NCI-H146 (cell line): ENCODE data around the gene KCTD16.

ENCODE experiments used
- DNase-seq: peaks from one replicate; lab custom pipeline; 2025; lab: John Stamatoyannopoulos, UW

The KCTD16 gene

DNA sequence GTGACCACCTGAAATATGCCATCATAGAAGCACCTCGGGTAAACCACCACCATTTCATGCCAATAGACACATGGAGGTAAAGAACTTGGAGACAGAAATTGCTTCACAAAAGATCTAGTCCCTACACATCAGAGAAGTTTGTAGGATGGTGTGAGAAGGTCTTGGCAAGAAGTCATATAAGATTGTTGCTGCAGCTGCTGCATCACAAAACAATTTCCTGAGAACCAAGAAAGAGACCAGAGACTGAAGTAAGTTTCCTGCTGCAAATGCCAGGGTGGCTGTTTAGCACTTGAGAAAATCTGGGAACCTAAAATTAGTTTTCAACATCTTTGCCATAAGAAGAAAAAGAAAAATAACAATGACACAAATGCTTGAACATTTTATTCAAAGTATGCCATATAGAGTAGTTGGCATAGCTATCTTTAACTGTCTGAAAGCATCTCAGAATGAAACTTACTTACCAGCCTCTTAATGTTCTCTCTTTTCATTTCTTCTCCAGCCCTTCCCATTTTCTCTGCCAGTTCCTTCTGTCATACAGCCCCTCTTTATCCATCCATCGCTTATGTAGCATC lies 114.3 kb downstream of the KCTD16 start:
- DNase-seq, result no peak

DNA sequence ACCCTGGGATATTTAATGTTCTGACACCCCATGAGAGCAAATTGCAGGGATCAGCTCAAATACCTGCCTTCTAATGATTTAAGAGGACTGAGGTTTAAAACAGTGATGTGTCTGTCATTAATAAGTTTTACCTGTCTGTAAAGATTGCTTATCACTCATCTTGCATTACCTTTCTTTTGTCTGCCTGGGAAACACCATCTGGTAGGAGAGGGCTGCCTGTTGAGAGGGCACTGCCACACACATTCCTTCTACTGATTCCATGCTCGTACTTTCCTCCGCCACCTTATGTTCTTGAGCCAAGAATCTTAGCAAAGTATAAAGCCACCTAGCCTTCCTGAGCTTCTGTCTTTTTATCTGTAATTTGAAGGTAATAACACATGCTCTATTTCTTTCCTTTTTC lies 118.6 kb downstream of the KCTD16 start:
- DNase-seq, result no peak

DNA sequence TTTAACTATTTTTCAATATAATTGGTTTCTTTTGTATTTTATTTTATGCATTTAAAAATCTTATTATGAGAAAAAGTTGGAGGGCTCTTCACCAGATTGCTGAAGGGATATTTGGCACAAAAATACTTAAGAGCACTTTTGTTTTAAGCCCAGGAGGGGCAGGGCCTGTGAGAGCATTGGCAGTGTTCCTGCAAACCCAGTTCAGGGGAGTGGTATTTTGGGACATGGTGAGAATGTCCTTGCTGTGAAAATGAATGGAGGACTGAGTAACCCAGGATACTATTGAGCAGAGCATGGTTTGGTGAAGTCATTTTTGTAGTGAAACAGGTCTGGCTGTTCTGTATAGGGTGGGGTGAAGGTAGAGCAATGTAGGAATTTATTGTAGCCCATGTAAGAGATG lies 121.4 kb downstream of the KCTD16 start:
- no peak for DNase-seq

DNA sequence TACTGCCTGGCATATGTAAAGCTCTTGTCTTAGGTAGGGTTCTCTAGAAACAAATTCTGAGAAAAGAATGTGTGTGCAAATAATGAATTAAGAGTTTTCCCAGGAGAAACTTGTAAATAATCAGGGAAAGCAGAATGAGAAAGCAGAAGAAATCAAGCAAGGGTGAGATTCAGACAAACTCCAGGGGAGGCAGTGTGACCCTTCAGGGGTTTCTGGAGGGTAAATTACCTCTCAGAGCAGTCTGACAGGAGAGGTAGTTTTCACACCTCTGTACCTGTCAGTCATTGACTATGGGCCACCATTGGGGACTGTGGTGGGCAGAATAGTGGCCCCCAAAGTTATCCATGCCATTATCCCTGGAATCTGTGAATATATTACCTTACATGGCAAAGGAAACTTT lies 124.6 kb downstream of the KCTD16 start:
- DNase-seq, result no peak

DNA sequence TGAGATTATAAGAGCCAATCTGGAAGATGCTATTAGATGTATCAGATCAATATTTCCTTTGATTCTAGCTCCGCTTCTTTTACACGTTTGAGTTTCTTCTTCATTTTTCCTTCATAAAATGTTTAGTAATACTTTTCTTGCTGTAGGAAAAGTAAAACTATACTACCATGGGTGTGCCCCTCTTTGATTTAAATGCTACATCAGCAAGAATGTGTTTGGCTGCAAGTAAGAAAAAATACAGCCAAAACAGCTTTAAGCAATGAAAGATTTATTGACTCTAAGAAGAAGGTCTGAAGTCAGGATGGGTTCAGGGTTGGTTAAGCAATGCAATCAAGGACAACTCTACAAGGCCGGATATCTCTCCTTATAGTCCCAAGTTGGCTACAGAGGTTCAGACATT lies 126.4 kb downstream of the KCTD16 start:
- no peak for DNase-seq

DNA sequence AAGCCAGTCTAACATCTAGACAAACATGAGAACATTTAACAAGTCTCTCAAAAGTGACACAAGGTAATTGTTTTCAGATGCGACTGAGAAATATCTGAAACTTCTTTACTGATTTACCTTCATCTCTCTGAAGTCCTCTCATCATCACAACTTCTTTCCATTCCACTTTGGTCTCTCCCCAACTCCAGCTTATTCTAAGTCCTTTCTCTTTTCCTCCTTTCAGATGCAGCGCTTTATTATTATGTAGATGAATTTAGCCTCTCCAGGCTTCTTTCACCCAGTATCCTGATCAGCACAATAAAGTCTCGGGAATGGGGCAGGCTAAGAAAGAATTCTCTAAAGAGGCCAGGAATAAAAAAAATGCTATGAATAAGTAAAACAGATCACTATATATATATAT lies 128.0 kb downstream of the KCTD16 start:
- DNase-seq, result no peak

DNA sequence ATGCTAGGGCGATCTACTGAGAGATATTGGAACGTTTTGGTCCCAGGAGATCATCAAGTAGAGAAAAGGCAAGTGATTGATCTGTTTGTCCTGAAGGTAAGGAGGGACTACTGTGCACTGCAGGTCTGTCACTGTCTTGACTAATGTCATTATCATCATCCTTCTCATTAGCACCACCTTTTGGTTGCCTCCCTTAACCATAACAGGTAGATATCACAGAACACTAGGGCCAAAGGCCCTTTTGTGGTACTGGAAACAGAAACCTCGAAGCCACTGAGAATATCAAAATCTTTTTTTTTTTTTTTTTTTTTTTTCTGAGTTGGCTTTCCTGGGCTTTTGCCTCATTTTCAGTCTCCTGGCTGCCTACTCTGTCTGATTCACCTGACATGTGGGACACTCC lies 134.0 kb downstream of the KCTD16 start:
- DNase-seq, result peak; percentile 37

DNA sequence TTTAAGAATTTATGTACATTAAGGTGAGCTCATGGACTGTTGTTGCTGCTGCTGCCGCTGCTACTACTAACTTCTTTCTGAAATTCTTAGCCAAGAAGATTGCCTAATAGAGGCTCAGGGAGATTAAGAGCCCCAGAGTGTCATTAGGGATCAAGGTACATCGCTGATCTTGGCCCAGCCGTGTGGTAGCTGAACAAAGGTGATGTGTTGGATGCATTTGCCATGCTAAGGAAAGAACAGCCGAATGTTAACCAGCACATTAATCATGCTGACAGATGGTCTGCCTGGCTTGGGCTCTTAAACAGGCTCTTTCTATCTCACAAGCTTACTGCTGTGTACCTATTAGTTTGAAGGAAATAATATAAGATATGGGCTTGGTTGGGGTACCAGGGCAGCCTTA lies 137.1 kb downstream of the KCTD16 start:
- DNase-seq, result peak; percentile 25

DNA sequence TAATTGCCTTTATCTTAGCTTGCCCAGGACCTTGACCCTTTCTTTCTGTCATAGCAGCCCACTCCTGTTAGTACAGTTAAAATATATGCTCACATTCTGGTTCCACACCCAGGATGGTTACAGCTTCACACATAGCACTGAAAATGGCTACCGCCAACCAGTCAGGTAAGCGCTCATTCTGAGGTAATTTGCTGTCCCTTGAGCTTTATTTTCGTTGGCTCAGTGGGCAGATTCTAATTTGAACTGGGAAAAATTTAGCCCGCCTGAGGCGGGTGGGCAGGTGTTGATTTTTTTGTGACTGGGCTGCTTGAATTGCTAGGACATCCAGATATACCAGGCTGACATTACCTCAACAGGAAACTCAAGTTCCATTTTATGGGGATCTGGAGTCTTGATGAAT lies 137.5 kb downstream of the KCTD16 start:
- DNase-seq, result peak; percentile 22

DNA sequence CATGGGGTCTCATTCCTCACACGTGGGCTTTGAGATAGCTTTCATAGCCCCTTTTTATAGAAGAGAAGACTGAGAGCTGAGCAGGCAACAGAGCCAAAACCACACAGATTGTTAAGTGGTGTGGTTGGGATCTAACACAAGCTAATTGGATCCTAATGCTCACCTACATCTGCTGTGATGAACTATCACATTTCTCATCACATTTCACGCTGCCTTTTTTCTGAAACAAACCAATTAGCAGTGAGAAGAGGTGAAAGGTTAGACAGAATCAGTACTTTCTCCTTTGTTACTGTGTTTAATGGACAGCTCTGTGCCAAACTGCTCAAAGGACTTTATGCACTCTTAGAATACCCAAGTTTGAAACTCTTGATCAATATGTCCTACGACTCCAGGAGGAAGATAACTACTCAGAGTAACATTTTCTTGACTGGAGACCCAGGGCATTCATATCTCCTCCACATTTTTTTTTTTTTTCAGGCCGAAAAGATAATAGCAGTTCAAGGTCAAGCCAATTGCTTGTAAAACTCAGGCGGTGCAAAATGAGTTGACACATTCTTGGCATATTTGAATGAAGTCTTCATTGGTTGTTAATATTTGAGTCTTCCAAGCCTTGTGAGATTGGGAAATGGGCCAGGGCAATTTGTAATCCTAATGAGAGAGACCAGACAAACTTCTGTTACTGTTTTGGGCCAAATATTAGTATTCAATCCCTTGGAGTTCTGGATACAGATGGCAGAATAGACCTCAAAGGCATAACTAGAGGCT lies 138.4 kb downstream of the KCTD16 start:
- peak; percentile 56 for DNase-seq

DNA sequence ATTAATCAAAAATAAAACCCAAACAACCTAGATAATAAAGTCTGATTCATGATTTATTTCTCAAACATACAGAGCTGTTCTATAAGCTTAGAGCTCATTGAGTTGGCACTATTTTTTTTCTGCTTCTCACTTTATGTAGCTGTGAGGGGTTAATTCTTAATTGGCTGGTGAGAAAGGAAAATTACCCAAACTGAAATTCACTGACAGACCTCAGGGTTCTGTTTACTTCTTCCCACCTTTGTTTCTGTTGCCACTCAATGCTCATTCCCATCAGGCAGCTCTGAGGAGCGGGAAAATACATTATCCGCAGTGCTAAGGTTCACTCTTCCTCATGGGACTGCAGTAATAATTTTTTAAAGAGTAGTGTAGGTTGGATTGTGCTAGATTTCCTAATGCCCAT lies 139.9 kb downstream of the KCTD16 start:
- DNase-seq, result no peak

DNA sequence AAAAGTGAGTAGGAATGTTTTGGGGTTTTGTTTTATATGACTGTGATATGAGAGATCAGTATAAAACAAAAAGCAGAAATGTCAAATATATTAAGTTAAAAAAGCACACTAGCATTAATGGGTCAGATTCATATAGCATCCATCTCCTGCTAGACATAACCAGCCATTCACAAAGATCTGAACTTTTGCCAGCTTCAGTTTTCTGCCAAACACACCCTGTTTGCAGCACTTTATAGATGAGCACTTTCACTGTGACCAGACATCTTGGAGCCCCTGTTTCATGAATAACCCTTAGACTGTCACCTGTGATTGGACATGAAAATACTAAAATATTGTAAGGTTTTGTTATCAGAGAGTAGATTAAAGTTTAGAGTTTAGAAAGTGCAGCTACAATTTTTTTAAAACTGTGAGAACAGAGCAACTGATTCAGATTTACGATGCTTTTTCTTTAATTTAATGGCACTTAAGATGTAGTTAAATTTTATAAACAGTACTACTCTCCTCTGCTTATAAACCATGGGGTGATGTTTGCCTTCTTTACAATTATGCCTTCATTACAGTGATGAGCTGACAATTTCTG lies 142.6 kb downstream of the KCTD16 start:
- no peak for DNase-seq

DNA sequence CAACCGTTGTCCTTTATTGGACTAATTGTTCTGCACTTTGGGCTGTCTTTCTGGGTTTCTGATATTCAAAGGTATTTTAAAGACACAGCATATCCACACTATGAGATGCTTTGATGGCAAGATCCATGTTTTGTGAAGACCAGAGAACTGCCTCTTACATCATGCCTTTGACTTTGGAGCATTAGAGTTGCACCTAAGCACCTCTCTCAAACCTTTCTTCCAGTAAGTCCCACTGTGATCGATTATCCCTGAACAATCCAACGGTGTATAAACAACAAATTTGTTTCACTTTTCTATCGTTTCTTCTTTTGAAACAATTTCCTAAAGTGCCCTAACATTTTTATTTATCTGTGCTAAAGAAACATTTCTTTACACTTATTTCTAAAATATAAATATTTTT lies 144.4 kb downstream of the KCTD16 start:
- DNase-seq, result peak; percentile 20

DNA sequence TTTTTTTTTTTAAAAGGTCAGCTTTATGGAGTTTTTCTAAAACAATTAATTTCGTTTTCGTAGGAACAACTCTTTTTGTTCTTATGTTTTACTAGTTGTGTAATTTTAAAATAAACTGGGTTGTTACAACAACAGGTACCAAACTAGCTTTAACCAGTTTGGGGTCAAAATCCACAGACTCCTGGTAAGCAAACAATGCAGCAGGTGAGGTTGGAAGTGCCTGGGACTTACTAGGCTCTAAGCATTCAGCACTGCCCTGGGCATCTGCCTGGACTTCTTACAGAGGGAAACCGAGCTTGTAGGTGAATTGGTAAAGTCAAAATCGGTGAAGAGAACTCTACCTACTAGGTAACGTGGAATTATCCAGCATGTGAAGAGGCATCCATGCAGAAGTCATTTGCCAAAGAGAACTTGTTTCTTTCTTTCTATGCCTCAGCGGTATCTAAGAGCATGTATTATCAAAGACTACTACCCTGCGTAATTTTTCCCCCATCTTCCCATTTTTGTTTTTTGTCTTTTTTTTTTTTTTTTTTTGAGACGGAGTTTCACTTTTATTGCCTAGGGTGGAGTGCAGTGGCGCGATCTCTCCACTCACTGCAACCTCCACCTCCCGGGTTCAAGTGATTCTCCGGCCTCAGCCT lies 145.4 kb downstream of the KCTD16 start:
- peak; percentile 87 for DNase-seq

DNA sequence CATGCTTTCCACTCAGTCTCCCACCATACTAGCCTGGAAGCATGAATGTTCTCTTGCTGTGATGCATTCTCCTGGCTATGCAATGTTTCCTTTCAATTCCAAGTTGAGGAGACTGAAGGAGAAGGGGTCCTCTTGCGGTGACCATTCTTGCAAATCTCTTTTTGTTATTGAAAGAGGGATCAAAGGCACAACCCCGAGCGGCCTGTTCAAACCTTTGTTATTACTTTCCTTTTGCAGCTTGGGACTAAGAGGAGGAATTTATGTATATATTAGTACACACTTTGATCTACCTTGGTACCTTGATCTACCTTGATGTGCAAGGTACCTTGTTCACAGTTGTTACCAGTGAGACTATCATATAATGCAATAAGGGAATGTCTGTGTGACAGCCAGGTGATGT lies 147.3 kb downstream of the KCTD16 start:
- no peak for DNase-seq

DNA sequence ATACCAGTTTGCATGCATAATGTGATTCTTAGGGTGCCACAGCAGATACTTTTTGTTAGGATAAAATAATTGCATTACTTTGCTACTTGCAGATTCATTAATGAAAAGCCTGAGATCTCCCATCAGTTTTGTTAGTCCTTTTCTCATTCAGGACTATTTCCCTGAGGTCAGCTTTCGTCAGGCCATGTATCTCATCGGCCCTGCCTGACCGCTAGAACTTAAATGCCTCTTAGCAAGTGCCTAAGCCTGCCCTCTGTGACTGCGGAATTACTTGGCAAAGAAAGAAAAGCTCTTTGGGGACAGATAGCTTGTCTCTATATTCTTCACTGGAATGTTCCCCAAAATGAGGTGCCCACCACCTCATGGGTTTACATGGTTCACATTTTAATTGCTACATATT lies 147.8 kb downstream of the KCTD16 start:
- no peak for DNase-seq

DNA sequence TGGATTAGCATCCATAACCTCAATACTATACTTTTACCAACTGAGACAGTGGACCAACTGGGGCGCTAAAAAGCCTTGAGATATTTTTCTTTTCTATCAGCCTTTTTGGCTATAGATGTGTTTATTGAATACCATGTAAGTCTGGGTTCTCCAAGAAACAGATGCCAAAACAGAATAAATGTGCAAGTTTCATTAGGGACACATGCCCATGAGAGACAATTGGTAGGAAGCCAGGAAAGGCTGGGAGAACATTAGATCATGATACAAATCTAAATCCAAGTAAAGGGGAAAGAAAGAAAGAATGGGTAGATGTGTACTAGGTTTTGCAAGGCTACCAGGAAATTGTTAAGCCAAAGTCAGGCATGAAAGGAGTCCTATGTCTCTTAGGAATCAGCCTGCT lies 152.5 kb downstream of the KCTD16 start:
- no peak for DNase-seq

DNA sequence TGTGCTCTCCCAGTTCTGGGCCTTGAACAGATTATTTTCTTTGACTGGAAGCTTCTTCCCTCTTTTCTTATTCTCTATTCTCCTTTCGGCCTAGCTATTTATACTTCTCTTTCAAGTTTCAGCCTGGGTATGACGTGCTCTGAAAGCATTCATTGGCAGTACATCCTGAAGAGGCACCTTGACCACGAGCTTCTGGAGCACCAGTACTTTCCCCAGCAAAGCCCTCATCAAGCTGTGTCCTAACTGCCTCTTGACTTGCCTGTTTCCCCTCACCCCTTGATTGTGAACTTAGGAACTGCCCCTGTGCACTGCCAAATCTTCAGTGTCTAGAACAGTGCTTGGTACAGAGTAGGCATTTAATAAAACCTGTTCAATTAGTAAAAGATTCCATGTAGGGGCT lies 154.9 kb downstream of the KCTD16 start:
- DNase-seq, result no peak

DNA sequence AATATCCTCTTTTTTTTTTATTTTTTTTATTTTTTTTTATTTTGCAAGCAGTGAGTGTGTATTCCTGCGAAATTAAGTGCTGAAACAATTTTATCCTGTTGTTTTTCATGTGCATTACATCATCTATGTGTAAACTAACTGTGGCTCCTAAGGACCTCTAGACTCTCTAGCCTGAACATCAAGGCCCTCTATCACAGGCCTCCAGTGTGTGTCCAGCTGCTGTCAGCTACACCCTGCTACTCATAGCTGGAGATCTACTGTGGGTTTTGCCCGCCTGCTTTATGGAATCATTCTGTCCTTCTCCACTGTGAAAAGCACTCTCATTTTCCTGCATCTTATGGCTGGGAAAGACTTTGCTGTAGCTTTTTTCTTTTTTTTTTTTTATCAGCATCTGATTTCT lies 157.8 kb downstream of the KCTD16 start:
- peak; percentile 73 for DNase-seq

DNA sequence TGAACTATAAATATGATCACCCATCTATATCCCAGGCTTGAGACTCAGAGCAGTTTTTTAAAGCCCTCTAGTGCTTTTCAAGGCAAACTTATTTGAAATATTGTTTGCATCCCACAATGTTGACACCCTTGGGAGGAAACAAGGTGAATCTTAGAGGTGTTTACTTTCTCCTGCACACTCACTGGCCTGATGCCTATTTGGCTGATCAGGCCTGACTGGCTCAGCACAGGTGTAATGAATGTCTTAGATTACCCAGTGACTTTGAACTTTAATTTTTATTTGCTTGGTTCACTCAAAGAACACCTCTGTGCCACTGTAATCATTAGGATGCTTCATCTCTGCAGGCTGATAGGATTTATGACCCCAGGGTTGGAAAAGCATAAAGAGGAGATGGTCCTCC lies 158.3 kb downstream of the KCTD16 start:
- peak; percentile 27 for DNase-seq

DNA sequence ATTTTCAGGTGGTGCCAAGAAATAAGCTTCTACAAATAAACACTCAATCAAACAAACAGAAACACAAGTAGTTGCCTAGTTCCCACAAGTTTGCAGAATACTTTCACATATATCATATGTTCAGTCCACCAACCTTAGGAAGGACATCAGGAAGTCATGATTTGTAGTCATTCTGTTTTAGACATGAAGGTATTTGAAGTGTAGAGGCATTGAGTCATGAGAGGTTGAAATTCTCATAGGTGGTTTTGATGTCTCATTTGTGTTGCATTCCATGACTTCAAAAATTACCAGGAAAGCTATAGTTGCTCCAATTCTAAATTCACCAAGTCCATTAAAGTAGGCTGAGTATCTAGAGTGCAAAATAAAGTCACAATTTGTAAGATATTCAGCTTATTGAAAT lies 159.0 kb downstream of the KCTD16 start:
- no peak for DNase-seq

DNA sequence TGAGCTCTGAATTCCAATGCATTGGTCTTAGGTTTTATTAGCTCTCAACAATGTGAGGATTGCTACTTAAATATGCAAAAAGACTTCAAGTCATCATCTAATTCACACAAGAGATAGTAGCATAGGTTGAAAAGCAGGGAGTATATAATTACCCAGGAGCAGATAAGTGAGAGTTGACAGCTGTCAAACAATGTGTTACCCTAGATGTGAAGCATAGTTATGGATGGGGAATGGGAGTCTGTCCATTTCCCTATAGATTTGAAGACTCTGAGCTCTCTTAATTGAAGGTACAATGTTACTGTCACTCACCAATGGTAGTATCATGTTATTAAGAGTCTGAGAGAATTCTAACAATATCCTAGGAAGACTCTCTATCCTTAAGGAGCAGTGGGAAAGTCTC lies 160.7 kb downstream of the KCTD16 start:
- DNase-seq, result no peak

DNA sequence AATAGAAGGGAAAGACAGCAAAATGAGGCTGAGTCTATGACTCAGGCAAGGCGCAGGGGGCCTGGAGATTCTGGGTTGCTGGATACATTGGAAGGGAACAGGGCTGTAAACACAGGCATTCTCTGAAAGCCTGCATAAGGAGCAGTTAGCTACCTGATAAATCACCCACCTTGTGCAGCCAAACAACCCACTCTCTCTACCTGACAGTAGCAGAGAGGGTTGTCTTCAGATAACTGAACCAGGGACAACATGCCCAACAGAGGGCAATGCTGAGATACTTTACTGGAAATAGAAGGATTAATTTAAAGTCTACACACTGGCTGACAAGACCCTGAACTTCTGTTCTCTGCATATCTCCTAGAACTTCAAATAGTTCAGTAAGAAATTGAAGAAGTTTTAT lies 161.6 kb downstream of the KCTD16 start:
- DNase-seq, result peak; percentile 39
